H1 (cell line): ENCODE measurements around the gene KCNK2. TPM values are rescaled to one million over a fixed set of nuclear protein-coding genes. Genes with fewer than 3 reads are reported as not detected.

ENCODE experiments used
- CTCF ChIA-PET: fragments of 300-600 bp; sonication (Branson Sonifier 250); formaldehyde crosslinking; loops from one replicate; lab custom pipeline; 2021; ENCODE audit not compliant: partially characterized antibody; lab: Charles Lee
- POLR2A ChIA-PET: fragments of 300-600 bp; sonication (Branson Sonifier 250); formaldehyde crosslinking; loops from one replicate; lab custom pipeline; 2021; ENCODE audit warnings: inconsistent platforms; ENCODE audit not compliant: partially characterized antibody; lab: Charles Lee
- DNase-seq, 2 experiments: peaks; one replicate each; pipeline versions ENCODE4 v3.0.0 to v3.0.0-alpha.2; 2010 to 2022; ENCODE audit warnings: low spot score in 2 of 2, low read depth in 1 of 2, mixed read lengths in 1 of 2
- FAIRE-seq: peaks from 2 replicates; lab custom pipeline; 2011; peaks lifted over from hg19 to GRCh38; lab: Jason Lieb, UNC
- H2AFZ ChIP-seq: 2 replicates; pipeline ENCODE4 v1.8.1; 2012; ENCODE audit warnings: low read length, inconsistent platforms
- H2AK5ac ChIP-seq: 2 replicates; pipeline ENCODE4 v1.6.1; 2013; ENCODE audit warnings: low read depth, low read length
- H2BK120ac ChIP-seq: replicated peaks from 2 replicates; pipeline ENCODE3; 2013; ENCODE audit warnings: low read depth, low read length, inconsistent platforms
- H2BK12ac ChIP-seq: 2 replicates; pipeline ENCODE4 v1.6.1; 2013; ENCODE audit warnings: low read depth, low read length
- H2BK15ac ChIP-seq: 2 replicates; pipeline ENCODE4 v1.6.1; 2013; ENCODE audit warnings: low read length
- H2BK20ac ChIP-seq: 2 replicates; pipeline ENCODE4 v1.6.1; 2013; ENCODE audit warnings: low read length
- H2BK5ac ChIP-seq: 2 replicates; pipeline ENCODE4 v1.6.1; 2013; ENCODE audit warnings: low read depth, low read length
- H3K14ac ChIP-seq: 2 replicates; pipeline ENCODE4 v1.6.1; 2013; ENCODE audit warnings: inconsistent platforms; ENCODE audit not compliant: insufficient read length
- H3K18ac ChIP-seq: 2 replicates; pipeline ENCODE4 v1.6.1; 2013; ENCODE audit warnings: low read length; ENCODE audit errors: extremely low read depth
- H3K23ac ChIP-seq: 2 replicates; pipeline ENCODE4 v1.6.1; 2013; ENCODE audit warnings: inconsistent platforms; ENCODE audit not compliant: insufficient read length
- H3K23me2 ChIP-seq: 2 replicates; pipeline ENCODE4 v1.6.1; 2013; ENCODE audit warnings: low read depth, low read length
- H3K27ac ChIP-seq: 2 replicates; pipeline ENCODE4 v1.6.1; 2011; ENCODE audit warnings: low read depth, low read length, inconsistent platforms
- H3K27me3 ChIP-seq, 4 experiments: replicated peaks in 1 of 4; 1 replicate in 1 of 4; 2 replicates in 3 of 4; pipeline versions ENCODE4 v1.6.1 to v1.8.1; 2011 to 2013; ENCODE audit warnings: low read length in 3 of 4, mild to moderate bottlenecking in 3 of 4, inconsistent platforms in 2 of 4, mixed read lengths in 2 of 4, moderate library complexity in 1 of 4; ENCODE audit not compliant: control insufficient read depth in 3 of 4, insufficient read depth in 3 of 4; ENCODE audit errors: extremely low read depth in 1 of 4
- H3K36me3 ChIP-seq, 4 experiments: 2 replicates each; pipeline versions ENCODE4 v1.6.1 to v1.8.1; 2011 to 2013; ENCODE audit warnings: mild to moderate bottlenecking in 4 of 4, low read length in 3 of 4, moderate library complexity in 2 of 4, control low read depth in 1 of 4, inconsistent platforms in 1 of 4; ENCODE audit not compliant: insufficient read depth in 4 of 4, control insufficient read depth in 2 of 4
- H3K4ac ChIP-seq: replicated peaks from 2 replicates; pipeline ENCODE3; 2013; ENCODE audit warnings: low read length, low read depth, mixed read lengths, inconsistent platforms; ENCODE audit not compliant: insufficient read length
- H3K4me1 ChIP-seq, 4 experiments: replicated peaks in 1 of 4; 1 replicate in 1 of 4; 2 replicates in 3 of 4; pipeline versions ENCODE4 v1.6.1 to v1.8.1; 2011 to 2013; ENCODE audit warnings: low read length in 3 of 4, inconsistent platforms in 2 of 4, mixed read lengths in 1 of 4; ENCODE audit not compliant: insufficient read depth in 4 of 4, control insufficient read depth in 3 of 4
- H3K4me2 ChIP-seq, 2 experiments: 2 replicates each; pipeline versions ENCODE4 v1.6.1 to v1.8.1; 2011 to 2013; ENCODE audit warnings: low read depth in 2 of 2, low read length in 2 of 2, control low read depth in 1 of 2, inconsistent platforms in 1 of 2, mild to moderate bottlenecking in 1 of 2; ENCODE audit not compliant: insufficient read depth in 1 of 2
- H3K4me3 ChIP-seq, 4 experiments: fragments of 200-600, 300-600 bp in 1 of 4; sonication (generic), shearing (Covaris generic), sonication (Bioruptor Twin) in 1 of 4; 2 replicates each; pipeline versions ENCODE4 v1.5.1 to v1.8.1; 2011 to 2016; ENCODE audit warnings: low read length in 4 of 4, low read depth in 3 of 4, control low read depth in 2 of 4, inconsistent platforms in 2 of 4, mild to moderate bottlenecking in 2 of 4, mixed read lengths in 1 of 4, moderate library complexity in 1 of 4; ENCODE audit not compliant: insufficient read depth in 2 of 4; ENCODE audit errors: extremely low read depth in 1 of 4
- H3K56ac ChIP-seq: replicated peaks from 2 replicates; pipeline ENCODE3; 2013; ENCODE audit warnings: low read depth, mild to moderate bottlenecking, mixed read lengths, low read length, inconsistent platforms; ENCODE audit not compliant: insufficient read length
- H3K79me1 ChIP-seq: 2 replicates; pipeline ENCODE4 v1.6.1; 2013; ENCODE audit warnings: low read depth, low read length, control low read depth
- H3K79me2 ChIP-seq, 2 experiments: 2 replicates each; pipeline versions ENCODE4 v1.6.1 to v1.8.1; 2012 to 2013; ENCODE audit warnings: low read length in 2 of 2, mild to moderate bottlenecking in 2 of 2, inconsistent platforms in 1 of 2; ENCODE audit not compliant: insufficient read depth in 2 of 2, control insufficient read depth in 1 of 2
- H3K9ac ChIP-seq, 4 experiments: replicated peaks in 1 of 4; 1 replicate in 1 of 4; 2 replicates in 3 of 4; pipeline versions ENCODE4 v1.6.1 to v1.8.1; 2011 to 2013; ENCODE audit warnings: low read depth in 3 of 4, low read length in 3 of 4, control low read depth in 2 of 4, mild to moderate bottlenecking in 2 of 4, moderate library complexity in 2 of 4, inconsistent platforms in 1 of 4; ENCODE audit errors: extremely low read depth in 1 of 4
- H3K9me3 ChIP-seq, 2 experiments: 2 replicates each; pipeline versions ENCODE4 v1.6.1 to v1.8.1; 2012 to 2013; ENCODE audit warnings: mild to moderate bottlenecking in 2 of 2, moderate library complexity in 2 of 2, control low read depth in 1 of 2, inconsistent platforms in 1 of 2, low read depth in 1 of 2, low read length in 1 of 2, mixed read lengths in 1 of 2; ENCODE audit not compliant: insufficient read depth in 2 of 2
- H4K20me1 ChIP-seq, 2 experiments: replicated peaks in 1 of 2; 2 replicates each; pipeline versions ENCODE3 to v1.8.1; 2011 to 2013; ENCODE audit warnings: inconsistent platforms in 2 of 2, low read length in 2 of 2, mild to moderate bottlenecking in 1 of 2; ENCODE audit not compliant: insufficient read depth in 2 of 2, control insufficient read depth in 1 of 2
- H4K5ac ChIP-seq: 2 replicates; pipeline ENCODE4 v1.6.1; 2013; ENCODE audit warnings: low read length, low read depth, mixed read lengths, inconsistent platforms; ENCODE audit not compliant: insufficient read length
- H4K8ac ChIP-seq: 2 replicates; pipeline ENCODE4 v1.8.0; 2013; ENCODE audit warnings: mild to moderate bottlenecking, moderate library complexity, low read length, inconsistent platforms; ENCODE audit not compliant: insufficient read depth; ENCODE audit errors: extremely low read depth
- H4K91ac ChIP-seq: replicated peaks from 2 replicates; pipeline ENCODE3; 2013; ENCODE audit warnings: low read length, mixed read lengths, inconsistent platforms; ENCODE audit not compliant: insufficient read length
- CBX8 ChIP-seq: fragments of 300-800, 300-1000 bp; sonication (generic); IDR thresholded peaks from 2 replicates; pipeline ENCODE4 v1.7.1; 2016; ENCODE audit warnings: low read depth, low read length, borderline replicate concordance
- CHD1 ChIP-seq: IDR thresholded peaks from 2 replicates; pipeline ENCODE4 v1.6.1; 2012; ENCODE audit warnings: low read depth, low read length, improper control_type of control experiment
- SP1 ChIP-seq: IDR thresholded peaks from 2 replicates; pipeline ENCODE4 v1.6.1; 2011; ENCODE audit warnings: low read depth, low read length
- WGBS, 2 experiments: shearing (Covaris generic) in 1 of 2; methylation state at CpG; one replicate each; pipeline versions ENCODE4 v1.1.6 to v1.1.7; 2013 to 2015; ENCODE audit warnings: low lambda C conversion rate in 2 of 2, mixed read lengths in 2 of 2, inconsistent platforms in 1 of 2, low coverage in 1 of 2, missing lambda C conversion rate in 1 of 2; ENCODE audit not compliant: insufficient replicate concordance in 2 of 2, insufficient coverage in 1 of 2, insufficient read length in 1 of 2; ENCODE audit errors: extremely low coverage in 1 of 2, missing lambda C conversion rate in 1 of 2; 5-methylcytosine and 5-hydroxymethylcytosine counted together
- polyA plus RNA-seq, 7 experiments: library from polyadenylated mRNA; depleted of rRNA in 3 of 7; stranded (reverse) in 5 of 7; unstranded in 2 of 7; fragments of >200 nt in 5 of 7; fragments of 200-250 nt in 2 of 7; gene quantifications; 1 replicate in 5 of 7; 2 replicates in 1 of 7; 4 replicates in 1 of 7; pipeline versions ENCODE4 v1.2.1 to v1.2.3, GENCODE V29; 2011 to 2013; ENCODE audit warnings: missing spikeins in 2 of 7, mixed read lengths in 2 of 7
- total RNA-seq: library from RNA; stranded (reverse); fragmentation: NEBNext Ultra II Directional; extraction: Animal tissue kit (Norgen Biotek cat#: 25700); gene quantifications from 2 replicates; pipeline ENCODE4 v1.2.1, GENCODE V29; 2021
- TF ChIP-seq, protein P1 (sequence below): IDR thresholded peaks from 2 replicates; pipeline ENCODE4 v1.6.1; 2012; ENCODE audit warnings: low read length, inconsistent platforms

The KCNK2 gene
- total and polyA plus RNA-seq, 2 of the 8 experiments (the other 6 are each of a cell fraction or from before 2014, with no cell fraction given): 0.59 to 1.2 TPM

DNA sequence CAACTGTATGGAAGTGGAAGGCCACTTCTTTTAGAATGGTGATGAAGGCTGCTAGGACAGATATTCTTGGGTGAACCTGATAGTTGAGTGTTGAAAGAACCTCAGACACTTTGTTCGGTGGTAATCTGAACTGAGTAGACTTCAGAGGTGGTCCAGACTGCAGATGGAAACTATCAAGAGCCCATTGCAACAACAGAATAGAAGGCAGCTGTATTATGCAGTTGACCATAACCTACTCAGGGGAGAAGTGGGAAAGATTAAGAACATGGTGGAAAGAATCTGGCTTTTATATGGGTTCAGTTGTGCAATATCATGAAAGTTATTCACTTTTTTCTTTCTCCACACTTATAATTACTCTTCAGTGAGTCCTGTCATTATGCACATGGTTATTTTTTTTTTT, 194.0 kb downstream of the KCNK2 start:
- H3K4ac ChIP-seq: no peak overlapping the region
- H3K4me1 ChIP-seq: peaks cover 0 to 3% (median under 1%) of the 10 kb centered on the region in 4 experiments; a peak in 2 of 7 replicates
- H3K27me3 ChIP-seq: no peaks in the 10 kb centered on the region
- no peaks in the 10 kb centered on the region for H4K20me1 ChIP-seq
- no peaks in the 10 kb centered on the region for H3K79me1 ChIP-seq
- no peak overlapping the region for H2AFZ ChIP-seq
- no peak overlapping the region for H3K18ac ChIP-seq
- H2BK20ac ChIP-seq: no peak overlapping the region
- H2BK120ac ChIP-seq: no peak overlapping the region
- H3K79me2 ChIP-seq: no peaks in the 10 kb centered on the region
- H3K9me3 ChIP-seq: no peaks in the 10 kb centered on the region
- no peaks in the 10 kb centered on the region for H3K23me2 ChIP-seq
- no peak overlapping the region for H3K4me2 ChIP-seq
- FAIRE-seq (no peak), DNase-seq (no peak)
- no peak overlapping the region for H3K14ac ChIP-seq
- H2BK5ac ChIP-seq: no peak overlapping the region
- H2BK15ac ChIP-seq: no peak overlapping the region
- H2AK5ac ChIP-seq: no peak overlapping the region
- H4K91ac ChIP-seq: no peak overlapping the region
- H3K23ac ChIP-seq: no peak overlapping the region
- H4K8ac ChIP-seq: no peak overlapping the region
- no peak overlapping the region for H2BK12ac ChIP-seq
- H3K27ac ChIP-seq: no peak overlapping the region
- H4K5ac ChIP-seq: no peak overlapping the region
- no peak overlapping the region for H3K56ac ChIP-seq
- no peak overlapping the region for H3K9ac ChIP-seq
- H3K36me3 ChIP-seq: no peaks in the 10 kb centered on the region
- CTCF ChIA-PET: no interaction called here
- POLR2A ChIA-PET: no interaction called here
- 100% methylated on average over 1 of the region's 1 CpG; no CpG with 5 or more reads in 1 of the 2 experiments for WGBS, 2 experiments
- no peak overlapping the region for H3K4me3 ChIP-seq
- no peak for TF ChIP-seq CHD1
- TF ChIP-seq CBX8: no peak
- no peak for TF ChIP-seq SP1
- TF ChIP-seq, protein P1, sequence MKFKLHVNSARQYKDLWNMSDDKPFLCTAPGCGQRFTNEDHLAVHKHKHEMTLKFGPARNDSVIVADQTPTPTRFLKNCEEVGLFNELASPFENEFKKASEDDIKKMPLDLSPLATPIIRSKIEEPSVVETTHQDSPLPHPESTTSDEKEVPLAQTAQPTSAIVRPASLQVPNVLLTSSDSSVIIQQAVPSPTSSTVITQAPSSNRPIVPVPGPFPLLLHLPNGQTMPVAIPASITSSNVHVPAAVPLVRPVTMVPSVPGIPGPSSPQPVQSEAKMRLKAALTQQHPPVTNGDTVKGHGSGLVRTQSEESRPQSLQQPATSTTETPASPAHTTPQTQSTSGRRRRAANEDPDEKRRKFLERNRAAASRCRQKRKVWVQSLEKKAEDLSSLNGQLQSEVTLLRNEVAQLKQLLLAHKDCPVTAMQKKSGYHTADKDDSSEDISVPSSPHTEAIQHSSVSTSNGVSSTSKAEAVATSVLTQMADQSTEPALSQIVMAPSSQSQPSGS: no peak
